Breast epithelium (tissue), 4 donors: ENCODE measurements around the gene PRSS33. TPM values are rescaled to one million over a fixed set of nuclear protein-coding genes. Genes with fewer than 3 reads are reported as not detected.

Experiments
- DNase-seq, 2 donors: peaks; one replicate each; pipeline ENCODE4 v3.0.0-alpha.2; 2019; ENCODE audit warnings: low spot score in 2 of 2
- H3K27ac ChIP-seq, 2 donors: fragments of 200-600 bp; sonication (generic) in 1 of 2; one replicate each; pipeline ENCODE4 v1.5.1; 2016 to 2019; ENCODE audit warnings: mild to moderate bottlenecking in 1 of 2
- H3K27me3 ChIP-seq, 2 donors: fragments of 200-600 bp; sonication (generic) in 1 of 2; one replicate each; pipeline versions ENCODE4 v1.5.1 to v1.6.0; 2017 to 2019; ENCODE audit warnings: control low read depth in 1 of 2, mild to moderate bottlenecking in 1 of 2
- H3K36me3 ChIP-seq: fragments of 200-600 bp; one replicate; pipeline ENCODE4 v1.5.1; 2019
- H3K4me1 ChIP-seq, 2 donors: fragments of 200-600 bp; sonication (generic); one replicate each; pipeline ENCODE4 v1.5.1; 2016 to 2019; ENCODE audit warnings: control low read depth in 1 of 2
- H3K4me3 ChIP-seq, 3 donors: fragments of 200-600 bp; sonication (generic); 1 replicate in 2 of 3; 2 replicates in 1 of 3; pipeline ENCODE4 v1.5.1; 2016 to 2019; ENCODE audit warnings: mild to moderate bottlenecking in 3 of 3, moderate library complexity in 2 of 3
- H3K9me3 ChIP-seq, 2 donors: fragments of 200-600 bp; sonication (generic) in 1 of 2; one replicate each; pipeline ENCODE4 v1.5.1; 2016 to 2019; ENCODE audit warnings: control low read depth in 1 of 2
- CTCF ChIP-seq, 3 donors: fragments of 450-650 bp; IDR thresholded peaks; one replicate each; pipeline ENCODE4 v1.5.1; 2016 to 2017; ENCODE audit warnings: antibody characterized with exemption in 3 of 3, mild to moderate bottlenecking in 3 of 3, moderate library complexity in 3 of 3
- POLR2A ChIP-seq: fragments of 450-650 bp; IDR thresholded peaks from one replicate; pipeline ENCODE4 v1.6.1; 2016; ENCODE audit warnings: antibody characterized with exemption, mild to moderate bottlenecking, moderate library complexity
- POLR2AphosphoS5 ChIP-seq, 3 donors: sonication (generic); formaldehyde crosslinking; IDR thresholded peaks; one replicate each; pipeline ENCODE4 v1.6.1; 2017; ENCODE audit warnings: antibody characterized with exemption in 3 of 3
- intact Hi-C: fragments of 100-400 bp; cut with DNase I; formaldehyde crosslinking; loops from one replicate; pipeline ENCODE4 v1.15.1; 2023; ENCODE audit warnings: low total_unique reads
- total RNA-seq, 3 donors: library from RNA; depleted of rRNA; stranded (reverse); fragments of >200 nt; gene quantifications; one replicate each; pipeline ENCODE4 v1.1.0, GENCODE V29; 2016

The PRSS33 gene
- total RNA-seq, 3 donors from 2014 or later, result not detected

GRCh38 chr16:2761472-2761871 is 25.9 kb downstream of the PRSS33 start:
- Histone ChIP-seq H3K9me3 (no peaks in the 10 kb centered on the region), H3K27me3 (no peaks in the 10 kb centered on the region), H3K27ac (no peak overlapping the region), H3K4me3 (no peak overlapping the region), H3K4me1 (no peaks in the 10 kb centered on the region), H3K36me3 (peaks cover 22% of the 10 kb centered on the region)
- intact Hi-C loops, result no loop called here
- DNase-seq, result no peak
- TF ChIP-seq POLR2A, result no peak
- TF ChIP-seq CTCF (IDR thresholded peaks at IDR 0.05), result no peak
- TF ChIP-seq POLR2AphosphoS5 (IDR thresholded peaks at IDR 0.05), result no peak

- no peak overlapping the region for H3K27ac ChIP-seq
- peaks cover 6 to 15% of the 10 kb centered on the region in 2 donors for H3K4me1 ChIP-seq
- no peak overlapping the region for H3K4me3 ChIP-seq
- intact Hi-C loops, result loop anchor here (10.0 kb wide), 1 partner anchor 97 kb away; the partner anchor contains the start of gene PRSS22
- no peaks in the 10 kb centered on the region for H3K9me3 ChIP-seq
- peaks cover 22% of the 10 kb centered on the region for H3K36me3 ChIP-seq
- DNase-seq, result no peak
- TF ChIP-seq CTCF (IDR thresholded peaks at IDR 0.05) (no peak), POLR2A (no peak), POLR2AphosphoS5 (IDR thresholded peaks at IDR 0.05) (no peak)
- H3K27me3 ChIP-seq, result no peaks in the 10 kb centered on the region
Measured at GRCh38 chr16:2757344-2757743, 30.0 kb downstream of the PRSS33 start.

GRCh38 chr16:2756288-2757015 is 30.9 kb downstream of the PRSS33 start:
- Histone ChIP-seq H3K4me3 (peak overlapping the region in 1 of 3 donors; percentile 82), H3K27me3 (no peaks in the 10 kb centered on the region), H3K36me3 (peaks cover 13% of the 10 kb centered on the region), H3K27ac (no peak overlapping the region), H3K9me3 (no peaks in the 10 kb centered on the region), H3K4me1 (peaks cover 6 to 20% of the 10 kb centered on the region in 2 donors)
- DNase-seq, result no peak
- intact Hi-C loops, result loop anchor here (10.0 kb wide), 1 partner anchor 98 kb away; the partner anchor contains the start of gene PRSS22
- no peak for TF ChIP-seq POLR2A
- no peak for TF ChIP-seq POLR2AphosphoS5 (IDR thresholded peaks at IDR 0.05)
- no peak for TF ChIP-seq CTCF (IDR thresholded peaks at IDR 0.05)

GRCh38 chr16:2755158-2755557 is 32.2 kb downstream of the PRSS33 start:
- H3K4me1 ChIP-seq, result peaks cover 6 to 22% of the 10 kb centered on the region in 2 donors
- TF ChIP-seq POLR2AphosphoS5 (IDR thresholded peaks at IDR 0.05) (no peak), POLR2A (no peak), CTCF (IDR thresholded peaks at IDR 0.05) (no peak)

GRCh38 chr16:2753733-2754020 is 33.7 kb downstream of the PRSS33 start:
- intact Hi-C loops, result loop anchor here (10.0 kb wide), 1 partner anchor 101 kb away; the partner anchor contains the start of gene PRSS22
- TF ChIP-seq POLR2A, result no peak
- no peak for TF ChIP-seq POLR2AphosphoS5 (IDR thresholded peaks at IDR 0.05)
- TF ChIP-seq CTCF (IDR thresholded peaks at IDR 0.05), result no peak
- Histone ChIP-seq H3K36me3 (peaks cover 6% of the 10 kb centered on the region), H3K4me3 (peak overlapping the region; percentile 82 to 94 (median 83)), H3K27me3 (no peaks in the 10 kb centered on the region), H3K4me1 (peaks cover 6 to 22% of the 10 kb centered on the region in 2 donors), H3K27ac (peak overlapping the region; percentile 99 to 100), H3K9me3 (no peaks in the 10 kb centered on the region)
- DNase-seq, result no peak

More at GRCh38 chr16:2755158-2755557, 32.2 kb downstream of the PRSS33 start:
- intact Hi-C loops, result loop anchor here (10.0 kb wide), 1 partner anchor 100 kb away; the partner anchor contains the start of gene PRSS22
- no peak for DNase-seq
- Histone ChIP-seq H3K9me3 (no peaks in the 10 kb centered on the region), H3K27ac (peak overlapping the region in 1 of 2 donors; percentile 26), H3K36me3 (peaks cover 13% of the 10 kb centered on the region), H3K27me3 (no peaks in the 10 kb centered on the region), H3K4me3 (peak overlapping the region; percentile 82 to 94 (median 83))
